ENCODE results near the gene RGL2. TPM values are rescaled to one million over a fixed set of nuclear protein-coding genes. Genes with fewer than 3 reads are reported as not detected.

Gene RGL2, protein sequence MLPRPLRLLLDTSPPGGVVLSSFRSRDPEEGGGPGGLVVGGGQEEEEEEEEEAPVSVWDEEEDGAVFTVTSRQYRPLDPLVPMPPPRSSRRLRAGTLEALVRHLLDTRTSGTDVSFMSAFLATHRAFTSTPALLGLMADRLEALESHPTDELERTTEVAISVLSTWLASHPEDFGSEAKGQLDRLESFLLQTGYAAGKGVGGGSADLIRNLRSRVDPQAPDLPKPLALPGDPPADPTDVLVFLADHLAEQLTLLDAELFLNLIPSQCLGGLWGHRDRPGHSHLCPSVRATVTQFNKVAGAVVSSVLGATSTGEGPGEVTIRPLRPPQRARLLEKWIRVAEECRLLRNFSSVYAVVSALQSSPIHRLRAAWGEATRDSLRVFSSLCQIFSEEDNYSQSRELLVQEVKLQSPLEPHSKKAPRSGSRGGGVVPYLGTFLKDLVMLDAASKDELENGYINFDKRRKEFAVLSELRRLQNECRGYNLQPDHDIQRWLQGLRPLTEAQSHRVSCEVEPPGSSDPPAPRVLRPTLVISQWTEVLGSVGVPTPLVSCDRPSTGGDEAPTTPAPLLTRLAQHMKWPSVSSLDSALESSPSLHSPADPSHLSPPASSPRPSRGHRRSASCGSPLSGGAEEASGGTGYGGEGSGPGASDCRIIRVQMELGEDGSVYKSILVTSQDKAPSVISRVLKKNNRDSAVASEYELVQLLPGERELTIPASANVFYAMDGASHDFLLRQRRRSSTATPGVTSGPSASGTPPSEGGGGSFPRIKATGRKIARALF
- total RNA-seq (ENCODE audit: low replicate concordance) = 12.6 and 21.9 TPM in 2 replicates

DNA sequence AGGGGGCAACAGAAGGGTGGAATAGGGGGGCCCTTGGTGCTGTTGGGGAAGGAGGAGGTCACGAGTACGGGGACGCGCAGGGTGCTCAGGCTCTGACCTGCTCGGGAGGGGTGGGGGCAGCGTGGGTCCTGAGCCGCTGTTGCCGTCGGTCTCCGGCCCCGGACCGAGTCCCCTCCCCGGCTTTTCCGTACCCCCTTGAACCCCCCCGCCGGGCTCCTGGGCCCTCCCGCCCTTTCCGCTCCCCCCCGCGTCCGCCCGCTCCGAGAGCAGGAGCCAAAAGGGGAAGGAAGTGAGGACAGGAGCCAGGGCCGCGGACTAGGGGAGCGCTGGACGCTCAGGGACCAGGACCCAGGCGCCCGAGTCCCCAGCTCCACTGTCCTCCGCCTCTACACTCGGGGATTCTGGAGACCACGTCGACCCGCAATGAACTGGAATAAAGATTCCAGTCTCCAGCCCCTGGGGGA lies at the start of gene RGL2:
Gene RGL2 (minus strand): TSS at position 170 of the 464 bp plus-strand sequence. CDS start 332 bp downstream, outside the sequence.

DNA sequence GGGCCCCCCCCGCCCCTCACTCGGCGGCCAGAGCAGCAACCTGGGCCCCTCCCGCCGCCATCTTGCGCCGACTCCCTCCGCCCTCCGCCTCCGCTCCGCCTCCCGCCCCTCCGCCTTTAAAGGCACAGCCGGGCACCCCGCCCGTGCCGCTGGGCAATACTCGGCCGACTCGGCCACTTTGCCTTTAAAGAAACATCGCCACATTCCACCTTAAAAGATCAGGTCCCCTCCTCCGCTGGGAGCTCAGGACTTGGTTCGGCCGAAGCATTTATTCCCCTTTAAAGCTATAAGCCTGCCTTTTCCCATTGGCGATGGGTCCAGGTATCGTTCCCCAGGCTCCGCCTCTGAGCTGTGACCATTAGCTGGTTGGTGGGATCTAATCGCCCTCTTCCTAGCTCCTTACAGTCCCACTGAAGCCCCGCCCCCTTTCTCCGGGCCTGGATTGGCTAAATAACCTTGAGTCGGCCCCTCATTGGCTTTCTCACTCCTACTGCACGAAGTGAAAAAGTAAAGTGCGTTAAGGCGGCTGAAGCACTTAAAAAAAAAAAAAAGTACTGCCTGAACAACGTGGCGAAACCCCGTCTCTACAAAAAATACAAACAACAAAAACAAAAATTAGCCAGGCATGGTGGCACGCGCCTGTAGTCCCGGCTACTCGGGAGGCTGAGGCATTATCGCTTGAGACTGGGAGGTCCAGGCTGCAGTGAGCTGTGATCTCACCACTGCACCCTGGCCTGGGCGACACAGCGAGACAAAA lies 19.1 kb upstream of the RGL2 start, which contains the start of gene ZBTB22:
Gene ZBTB22 (minus strand): TSS at position 76 of the 757 bp plus-strand sequence. CDS start 828 bp downstream, outside the sequence.

DNA sequence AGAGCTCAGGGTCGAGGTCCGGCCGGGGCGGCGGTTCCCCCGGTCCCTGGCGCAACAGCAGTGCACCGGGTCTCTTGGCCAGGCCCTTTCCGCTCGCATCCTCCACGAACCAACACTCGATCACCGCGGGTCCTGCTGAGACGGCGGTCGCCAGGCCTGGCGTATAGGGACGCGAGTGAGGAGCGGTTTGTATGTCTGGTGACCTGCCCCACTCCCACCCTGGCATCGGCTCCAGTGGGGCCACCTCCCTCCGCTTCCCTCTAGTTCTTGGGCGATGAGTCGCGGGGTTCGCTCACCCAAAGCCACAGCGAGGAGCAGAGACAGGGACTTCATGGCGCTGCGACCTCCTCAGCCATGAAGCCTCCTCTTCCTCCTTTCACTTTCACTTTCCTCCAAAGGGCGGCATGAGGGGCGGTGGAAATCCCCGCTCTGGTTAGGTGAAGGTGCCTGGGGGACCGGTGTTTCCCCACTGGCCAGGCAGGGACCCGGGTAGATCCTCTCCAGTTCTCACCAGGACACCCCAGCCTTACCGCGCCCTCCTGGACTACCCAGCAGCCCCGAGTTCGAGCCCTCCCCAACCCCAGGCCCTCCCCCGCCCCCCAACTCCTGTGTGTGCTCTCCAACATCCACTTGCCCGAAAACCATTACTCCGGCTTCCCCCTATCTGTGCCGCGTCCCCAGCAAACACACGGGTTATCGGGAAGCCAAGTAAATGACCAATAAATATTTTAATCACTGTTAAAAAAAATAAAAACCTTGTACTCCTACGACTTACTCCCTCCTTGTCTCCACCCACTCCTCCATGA lies 15.2 kb upstream of the RGL2 start, which contains the start of gene TAPBP:
Gene TAPBP (minus strand): TSS at position 370 of the 806 bp plus-strand sequence. CDS start 37 bp downstream, at position 333.

DNA sequence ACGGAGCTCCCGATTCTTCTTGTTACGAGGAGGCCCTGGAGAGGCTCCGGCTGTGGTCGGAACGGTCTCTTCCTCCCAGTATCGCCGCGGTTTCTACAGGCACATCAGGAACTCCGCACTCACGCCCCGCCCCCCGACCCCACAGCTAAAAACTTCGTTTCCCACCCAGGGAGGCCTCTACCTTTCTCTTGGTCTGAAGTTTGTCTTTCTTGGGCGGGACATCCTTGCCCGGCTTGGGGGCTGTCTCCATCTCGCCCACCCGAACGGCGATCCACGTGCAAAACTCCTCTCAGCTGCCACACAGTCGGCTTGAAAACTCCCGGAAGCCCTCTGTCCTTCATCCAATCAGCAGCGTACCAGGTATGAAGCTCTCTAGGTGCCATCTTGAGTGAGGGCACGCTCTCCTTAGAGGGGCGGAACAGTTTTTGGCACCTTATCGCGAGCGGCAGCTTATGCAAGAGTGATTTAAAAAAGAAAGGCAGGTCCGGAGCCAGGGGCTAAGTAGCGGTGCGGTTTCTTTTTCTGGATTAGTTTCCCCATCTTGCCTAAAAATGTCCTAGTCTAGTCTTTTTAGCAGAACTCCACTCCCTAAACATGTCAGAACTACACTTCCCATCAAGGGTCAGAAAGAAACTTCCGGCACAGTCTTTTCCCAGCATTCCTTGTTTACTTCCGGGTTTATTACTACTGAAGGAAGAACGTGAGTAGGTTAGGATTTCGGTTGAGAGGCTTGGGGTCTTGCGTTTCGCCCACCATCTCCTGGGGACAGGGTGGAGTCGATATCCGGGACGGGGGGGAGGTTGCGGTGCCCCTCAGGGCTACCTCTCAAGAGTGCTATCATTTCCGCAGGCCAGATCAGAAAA lies 9.6 kb downstream of the RGL2 start, which contains the start of the genes PFDN6 and WDR46:
Gene PFDN6 (plus strand): TSS at position 681 of the 863 bp plus-strand sequence. CDS start 256 bp downstream, outside the sequence.
Gene WDR46 (minus strand): TSS at position 319 of the 863 bp plus-strand sequence. CDS start 69 bp downstream, at position 250.

DNA sequence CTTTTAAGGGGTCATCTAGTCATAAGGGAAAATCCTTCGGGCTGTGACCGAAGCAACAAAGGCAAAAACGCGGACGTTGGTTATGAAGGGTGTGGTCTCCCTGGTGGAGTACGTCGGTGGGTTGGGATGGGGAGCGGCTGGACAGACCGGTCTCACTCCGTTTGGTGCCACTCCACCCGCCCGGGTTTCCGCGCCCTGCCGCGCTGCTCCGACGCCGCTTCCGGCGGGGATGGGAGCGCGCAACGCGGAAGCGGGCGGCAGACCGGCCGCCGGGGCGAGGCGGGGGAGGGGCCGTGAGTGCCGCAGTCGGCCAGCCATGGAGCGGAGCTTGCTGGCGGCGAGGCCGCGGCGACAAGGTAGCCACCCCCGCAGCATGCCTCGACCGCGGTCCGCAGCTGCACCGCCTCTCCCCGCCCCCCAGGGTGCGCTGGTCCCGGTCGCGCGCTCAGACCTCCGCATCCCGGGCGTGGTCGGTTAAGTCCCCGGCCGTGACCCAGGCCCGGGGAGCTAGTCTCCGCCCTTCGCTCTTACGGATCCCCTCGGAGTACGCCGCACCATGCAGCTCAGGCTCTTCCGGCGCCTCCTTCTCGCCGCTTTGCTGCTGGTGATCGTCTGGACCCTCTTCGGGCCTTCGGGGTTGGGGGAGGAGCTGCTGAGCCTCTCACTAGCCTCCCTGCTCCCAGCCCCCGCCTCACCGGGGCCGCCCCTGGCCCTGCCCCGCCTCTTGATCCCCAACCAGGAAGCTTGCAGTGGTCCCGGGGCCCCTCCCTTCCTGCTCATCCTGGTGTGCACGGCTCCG lies 21.7 kb downstream of the RGL2 start, which contains the start of gene B3GALT4:
Gene B3GALT4 (plus strand): TSS at position 260 of the 799 bp plus-strand sequence. CDS start 297 bp downstream, at position 557.

DNA sequence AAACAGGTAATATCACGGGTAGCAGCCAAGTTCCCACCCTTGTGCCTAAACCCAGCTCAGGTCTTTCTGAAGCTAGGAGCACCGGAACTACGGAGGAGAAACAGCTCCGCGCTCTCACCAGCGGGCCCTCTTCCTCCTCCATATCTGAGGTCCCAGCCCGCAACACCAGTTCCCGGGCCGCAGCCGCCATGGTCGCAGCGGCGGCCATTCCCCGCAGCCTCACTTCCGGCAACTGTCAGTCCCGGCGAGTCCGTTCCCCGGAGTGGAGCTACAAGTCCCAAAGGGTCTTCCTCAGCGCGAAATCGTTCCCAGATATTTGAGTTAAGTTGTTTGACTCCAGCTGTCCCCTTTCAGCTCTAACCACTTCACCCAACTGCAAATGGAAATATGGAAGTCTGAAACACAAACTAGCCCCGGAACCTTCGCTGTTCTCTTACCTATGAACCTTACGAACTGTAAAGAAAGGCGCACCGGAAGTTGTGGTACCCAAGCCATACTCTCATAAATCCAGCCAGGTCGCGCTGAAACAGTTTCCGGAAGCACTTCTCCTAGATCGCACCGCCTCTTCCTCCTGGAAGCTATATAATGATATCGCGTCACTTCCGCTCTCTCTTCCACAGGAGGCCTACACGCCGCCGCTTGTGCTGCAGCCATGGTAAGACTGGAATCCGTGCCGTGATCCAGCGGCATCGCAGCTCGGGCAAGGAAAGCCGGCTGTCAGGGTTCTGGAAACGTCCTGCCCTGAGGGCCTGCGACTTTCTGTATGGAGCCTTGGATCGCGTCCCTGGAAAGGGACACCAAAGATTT lies 27.1 kb downstream of the RGL2 start, which contains the start of the genes RPS18 and VPS52:
Gene RPS18 (plus strand): TSS at position 608 of the 807 bp plus-strand sequence. CDS start 45 bp downstream, at position 653.
Gene VPS52 (minus strand): TSS at position 409 of the 807 bp plus-strand sequence. CDS start 201 bp downstream, at position 208.

Other genes with a start within 250 kb of the RGL2 start
- 9.7 TPM in 1 of 2 replicates, not detected in the other for gene HLA-DPA1, start 225.3 kb downstream of the RGL2 start, total RNA-seq (ENCODE audit: low replicate concordance)
- gene HLA-DPB1, start 223.0 kb downstream of the RGL2 start, total RNA-seq (ENCODE audit: low replicate concordance) = 1.4 and 17.0 TPM in 2 replicates
- gene COL11A2, start 106.5 kb downstream of the RGL2 start, total RNA-seq (ENCODE audit: low replicate concordance) = 0.08 and 0.12 TPM in 2 replicates
- gene RXRB, start 98.3 kb downstream of the RGL2 start, total RNA-seq (ENCODE audit: low replicate concordance) = 22.0 and 28.2 TPM in 2 replicates
- 105 and 195 TPM in 2 replicates for gene SLC39A7, start 98.1 kb downstream of the RGL2 start, total RNA-seq (ENCODE audit: low replicate concordance)
- gene HSD17B8, start 94.3 kb downstream of the RGL2 start, total RNA-seq (ENCODE audit: low replicate concordance) = 6.0 and 7.4 TPM in 2 replicates
- 33.6 and 35.0 TPM in 2 replicates for gene RING1, start 90.4 kb downstream of the RGL2 start, total RNA-seq (ENCODE audit: low replicate concordance)
- 30.5 and 41.0 TPM in 2 replicates for gene VPS52, start 27.1 kb downstream of the RGL2 start, total RNA-seq (ENCODE audit: low replicate concordance)
- 6,473 and 12,642 TPM in 2 replicates for gene RPS18, start 26.9 kb downstream of the RGL2 start, total RNA-seq (ENCODE audit: low replicate concordance)
- gene B3GALT4, start 21.8 kb downstream of the RGL2 start, total RNA-seq (ENCODE audit: low replicate concordance) = 2.6 and 5.0 TPM in 2 replicates
- 112 and 115 TPM in 2 replicates for gene WDR46, start 9.7 kb downstream of the RGL2 start, total RNA-seq (ENCODE audit: low replicate concordance)
- gene PFDN6, start 9.3 kb downstream of the RGL2 start, total RNA-seq (ENCODE audit: low replicate concordance) = 30.9 and 45.7 TPM in 2 replicates
- gene TAPBP, start 15.1 kb upstream of the RGL2 start, total RNA-seq (ENCODE audit: low replicate concordance) = 24.9 and 45.6 TPM in 2 replicates
- gene ZBTB22, start 18.8 kb upstream of the RGL2 start, total RNA-seq (ENCODE audit: low replicate concordance) = 18.6 and 24.5 TPM in 2 replicates
- 31.6 and 58.4 TPM in 2 replicates for gene DAXX, start 24.0 kb upstream of the RGL2 start, total RNA-seq (ENCODE audit: low replicate concordance)
- gene KIFC1, start 92.9 kb upstream of the RGL2 start, total RNA-seq (ENCODE audit: low replicate concordance) = 0.35 and 6.0 TPM in 2 replicates
- gene PHF1, start 112.1 kb upstream of the RGL2 start, total RNA-seq (ENCODE audit: low replicate concordance) = 12.4 and 17.4 TPM in 2 replicates
- 95.1 and 135 TPM in 2 replicates for gene CUTA, start 119.2 kb upstream of the RGL2 start, total RNA-seq (ENCODE audit: low replicate concordance)
- 1.7 and 3.2 TPM in 2 replicates for gene SYNGAP1, start 121.1 kb upstream of the RGL2 start, total RNA-seq (ENCODE audit: low replicate concordance)
- 3.5 and 5.8 TPM in 2 replicates for gene ZBTB9, start 155.6 kb upstream of the RGL2 start, total RNA-seq (ENCODE audit: low replicate concordance)